Ishikawa (cell line): ENCODE data around the gene NMT2.
A peak's percentile ranks its signal among the peaks of the same experiment; 100 is the strongest.

Experiments
- CEBPB ChIP-seq: IDR thresholded peaks from 2 replicates; pipeline ENCODE4 v1.6.1; 2012
- CREB1 ChIP-seq: IDR thresholded peaks from 2 replicates; pipeline ENCODE4 v1.6.1; 2012; ENCODE audit warnings: low read depth
- EGR1 ChIP-seq: IDR thresholded peaks from 2 replicates; pipeline ENCODE4 v1.6.1; 2012
- EP300 ChIP-seq: IDR thresholded peaks from 2 replicates; pipeline ENCODE4 v1.6.1; 2012; ENCODE audit warnings: borderline replicate concordance
- FOXM1 ChIP-seq: IDR thresholded peaks from 2 replicates; pipeline ENCODE4 v1.6.1; 2012; ENCODE audit warnings: low read depth, borderline replicate concordance
- MAX ChIP-seq: IDR thresholded peaks from 2 replicates; pipeline ENCODE4 v1.6.1; 2012
- NFIC ChIP-seq: IDR thresholded peaks from 2 replicates; pipeline ENCODE4 v1.6.1; 2012
- RAD21 ChIP-seq: IDR thresholded peaks from 2 replicates; pipeline ENCODE4 v1.6.1; 2012; ENCODE audit warnings: low read depth
- REST ChIP-seq: IDR thresholded peaks from 2 replicates; pipeline ENCODE4 v1.6.1; 2012; ENCODE audit warnings: low read depth, mild to moderate bottlenecking
- TAF1 ChIP-seq: IDR thresholded peaks from 2 replicates; pipeline ENCODE4 v1.6.1; 2012; ENCODE audit warnings: low read depth, mild to moderate bottlenecking
- TCF12 ChIP-seq: IDR thresholded peaks from 2 replicates; pipeline ENCODE4 v1.6.1; 2012; ENCODE audit warnings: low read depth
- TEAD4 ChIP-seq: IDR thresholded peaks from 2 replicates; pipeline ENCODE4 v1.6.1; 2012
- USF1 ChIP-seq: IDR thresholded peaks from 2 replicates; pipeline ENCODE4 v1.6.1; 2012
- YY1 ChIP-seq: IDR thresholded peaks from 2 replicates; pipeline ENCODE4 v1.6.1; 2012; ENCODE audit warnings: low read depth
- ZBTB7A ChIP-seq: IDR thresholded peaks from 2 replicates; pipeline ENCODE4 v1.6.1; 2012; ENCODE audit warnings: low read depth

NMT2 gene

GRCh38 chr10:15167411-15168290, 842 bp downstream of the NMT2 start:
- TF ChIP-seq EGR1 (0 out of 2 replicates have a peak, but pooled peaks have one; percentile 34), CEBPB (no peak), EP300 (no peak), ZBTB7A (peak; percentile 79; the same call in 1 of the 2 replicates)

- no peak for TF ChIP-seq TEAD4
- no peak for TF ChIP-seq TAF1
- TF ChIP-seq CREB1, result no peak
- TF ChIP-seq ZBTB7A, result no peak
- TF ChIP-seq REST, result no peak
Measured at GRCh38 chr10:15166325-15166724, 2.2 kb downstream of the NMT2 start.

- TF ChIP-seq TAF1, result no peak
- TF ChIP-seq ZBTB7A, result no peak
- no peak for TF ChIP-seq FOXM1
- TF ChIP-seq MAX, result no peak
- TF ChIP-seq NFIC, result no peak
- TF ChIP-seq TCF12, result no peak
- TF ChIP-seq YY1, result no peak
- no peak for TF ChIP-seq TEAD4
- TF ChIP-seq CREB1, result no peak
Measured at GRCh38 chr10:15163253-15163828, 5.2 kb downstream of the NMT2 start.

- no peak for TF ChIP-seq TEAD4
- no peak for TF ChIP-seq NFIC
- no peak for TF ChIP-seq ZBTB7A
- TF ChIP-seq TAF1, result no peak
- no peak for TF ChIP-seq YY1
- TF ChIP-seq REST, result no peak
- no peak for TF ChIP-seq USF1
- no peak for TF ChIP-seq CREB1
- TF ChIP-seq EP300, result no peak
- no peak for TF ChIP-seq RAD21
- TF ChIP-seq MAX, result no peak
- no peak for TF ChIP-seq FOXM1
- TF ChIP-seq TCF12, result no peak
- TF ChIP-seq CEBPB, result no peak
- no peak for TF ChIP-seq EGR1
Measured at GRCh38 chr10:15158972-15159371, 9.5 kb downstream of the NMT2 start.

GRCh38 chr10:15158448-15158847, 10.0 kb downstream of the NMT2 start:
- TF ChIP-seq MAX (no peak), ZBTB7A (no peak), YY1 (no peak), EP300 (no peak), RAD21 (no peak), USF1 (no peak), NFIC (no peak), CREB1 (no peak), REST (no peak), TCF12 (no peak), CEBPB (no peak), EGR1 (no peak), FOXM1 (no peak), TAF1 (no peak), TEAD4 (no peak)
